HG03159 (cell line): ENCODE results near the gene SMO.

Experiments used
- ATAC-seq: cut with Tn5 transposase; IDR thresholded peaks from one replicate; pipeline ENCODE4 v1.9.1; 2021; ENCODE audit warnings: mild to moderate bottlenecking, moderate library complexity; ENCODE audit not compliant: unreplicated experiment

Gene SMO

DNA sequence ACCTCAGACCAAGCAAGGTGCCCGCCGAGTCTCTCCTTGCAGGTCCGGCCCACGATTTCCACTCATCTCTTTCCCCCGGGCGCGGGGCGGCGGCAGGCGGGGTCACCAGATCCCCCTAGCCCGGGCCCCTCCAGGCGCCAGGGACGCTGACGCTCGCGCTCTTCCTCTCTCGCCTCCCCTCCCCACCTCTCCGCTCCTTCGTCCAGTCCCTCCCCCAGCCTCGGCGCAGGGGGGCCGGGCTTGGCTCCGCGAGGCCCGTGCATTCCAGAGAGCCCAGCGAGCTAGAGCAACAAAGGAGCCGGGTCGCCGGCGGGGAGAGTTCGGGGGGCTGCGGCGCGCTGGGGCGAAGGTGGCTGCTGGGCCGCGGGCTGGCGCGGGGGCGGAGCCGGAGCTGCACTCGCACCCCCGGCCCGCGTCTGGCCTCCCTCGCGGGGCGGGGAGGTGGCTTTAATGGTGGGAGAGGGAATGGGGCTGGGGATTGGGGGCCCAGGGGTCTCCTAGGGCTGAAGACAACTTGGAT is at the start of gene SMO:
Gene SMO (plus strand): TSS at position 262 of the 520 bp plus-strand sequence. CDS start 519 bp downstream, outside the sequence.
- ATAC-seq = no peak

DNA sequence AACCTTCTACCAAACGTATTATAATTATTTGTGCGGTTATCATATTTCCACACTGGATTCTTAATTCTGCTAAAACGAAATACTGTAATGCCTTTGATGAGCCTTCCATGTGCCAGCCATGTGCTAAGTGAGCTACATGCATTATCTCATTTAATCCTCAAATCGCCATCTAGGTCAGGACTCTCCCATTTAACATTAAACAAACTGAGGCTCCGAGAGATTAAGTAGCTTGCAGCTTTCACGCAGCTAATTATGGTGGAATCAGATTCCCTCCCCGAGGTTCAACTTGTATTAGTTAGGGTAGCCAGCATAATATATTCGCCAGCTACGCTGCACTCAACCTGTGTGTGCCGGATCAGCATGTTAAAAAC is 44.7 kb upstream of the SMO start:
- no peak for ATAC-seq

DNA sequence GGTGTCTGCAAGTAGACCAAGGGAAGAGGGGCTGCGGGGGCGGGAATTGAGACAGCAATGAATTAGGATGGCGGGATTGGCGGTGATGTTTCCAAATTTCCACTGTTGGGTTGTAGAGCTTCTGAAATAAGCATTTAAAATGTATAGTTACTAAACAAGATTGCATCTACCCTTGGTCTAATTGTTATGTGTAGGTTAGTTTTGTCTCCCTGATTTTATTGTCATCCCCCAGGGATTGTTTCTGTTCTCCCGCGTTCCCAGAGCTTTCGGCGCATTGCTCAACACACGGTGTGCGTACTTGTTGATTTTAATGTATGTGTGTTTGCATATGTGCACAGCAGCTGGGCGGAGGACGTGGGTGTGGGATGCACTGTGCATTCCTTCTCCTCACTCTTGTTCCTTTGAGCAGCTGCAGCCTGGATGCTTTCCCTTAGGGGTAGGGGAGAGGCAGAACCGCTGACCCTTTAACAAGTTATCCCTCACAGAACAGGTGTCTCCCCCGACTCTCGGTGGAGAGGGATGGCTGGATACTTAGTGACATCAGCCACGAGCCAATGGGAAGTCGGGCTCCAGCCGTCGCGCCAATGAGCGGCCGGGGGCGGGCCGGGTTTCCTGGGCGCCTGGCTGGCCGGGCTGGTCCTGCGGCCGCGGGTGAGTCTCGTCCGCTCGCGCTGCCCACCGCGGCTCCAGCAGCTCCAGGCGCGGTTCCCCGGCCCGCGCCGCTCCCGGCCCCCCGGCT is 44.2 kb upstream of the SMO start, which contains the start of gene TSPAN33:
Gene TSPAN33 (plus strand): TSS at position 613 of the 739 bp plus-strand sequence. CDS start 274 bp downstream, outside the sequence.
- peak; percentile 72 for ATAC-seq

DNA sequence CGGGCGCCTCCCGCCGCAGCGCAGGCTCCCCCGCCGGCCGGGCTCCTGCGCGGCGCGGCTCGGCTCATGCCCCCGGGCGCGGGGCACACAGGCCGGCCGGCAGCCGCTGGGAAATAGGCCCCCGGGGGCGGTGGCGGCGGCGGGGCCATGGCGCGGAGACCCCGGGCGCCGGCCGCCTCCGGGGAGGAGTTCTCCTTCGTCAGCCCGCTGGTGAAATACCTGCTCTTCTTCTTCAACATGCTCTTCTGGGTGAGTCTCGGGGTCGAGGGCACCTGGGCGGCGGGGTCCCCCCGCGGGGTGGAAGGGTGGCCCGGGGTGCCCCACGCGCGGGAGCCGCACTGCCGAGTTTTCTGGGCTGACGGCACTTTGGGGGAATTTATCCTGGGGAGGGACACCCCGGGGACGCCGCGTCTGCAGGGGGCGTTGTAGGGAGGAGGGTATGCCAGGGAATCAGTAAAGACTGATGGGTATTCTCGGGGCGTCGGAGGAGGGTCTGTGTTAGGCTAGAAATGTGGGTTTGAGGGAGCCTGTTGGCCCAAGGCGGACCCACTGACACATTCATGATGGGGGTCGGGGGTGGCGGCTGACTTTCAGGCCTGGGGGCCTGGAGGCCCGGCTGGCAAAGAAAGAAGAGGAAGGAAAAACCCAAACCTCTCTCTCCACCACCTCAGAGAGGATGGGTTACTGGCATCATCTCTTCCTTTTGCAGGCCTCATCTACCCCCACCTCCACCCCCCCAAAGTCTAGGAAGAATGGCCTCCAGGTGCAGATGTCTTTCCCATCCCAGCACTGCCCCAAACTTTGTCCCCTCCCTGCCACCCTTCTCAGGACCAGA is 43.4 kb upstream of the SMO start:
- ATAC-seq = peak; percentile 12

DNA sequence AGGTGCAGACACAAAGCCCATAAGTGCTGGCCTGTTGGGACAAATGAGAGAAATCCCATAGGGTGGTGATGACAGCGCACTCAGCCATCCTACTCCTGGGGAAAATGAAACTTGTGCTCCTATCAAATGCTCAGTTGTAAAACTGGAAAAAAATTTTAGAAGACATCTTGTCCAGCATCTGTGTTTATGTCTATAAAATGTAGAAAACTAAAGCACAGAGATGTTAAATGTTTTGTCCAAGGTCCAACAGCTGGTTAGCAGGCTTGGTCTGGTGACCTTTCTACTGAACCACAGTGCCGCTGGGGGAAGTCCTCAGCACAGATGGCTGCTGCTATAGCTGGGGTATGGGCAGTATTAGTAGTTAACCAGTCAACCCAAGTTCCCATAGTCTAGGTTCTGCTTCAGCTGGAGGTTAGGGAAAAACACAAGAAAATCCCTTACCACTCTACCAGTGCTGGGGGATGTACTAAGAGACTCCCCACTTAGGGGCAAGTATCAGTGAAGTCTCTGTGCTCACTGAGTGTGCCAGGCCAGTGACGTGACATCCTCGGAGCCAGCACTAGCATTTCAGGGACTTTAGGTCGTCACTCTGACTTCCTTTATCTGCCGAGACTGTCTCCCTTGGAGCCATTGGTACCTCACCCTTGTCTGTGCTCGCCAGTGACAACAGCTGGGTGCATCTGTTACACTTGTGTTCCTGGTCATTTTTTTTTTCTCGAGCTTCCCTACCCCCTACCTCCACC is 42.0 kb upstream of the SMO start:
- peak; percentile 64 for ATAC-seq

DNA sequence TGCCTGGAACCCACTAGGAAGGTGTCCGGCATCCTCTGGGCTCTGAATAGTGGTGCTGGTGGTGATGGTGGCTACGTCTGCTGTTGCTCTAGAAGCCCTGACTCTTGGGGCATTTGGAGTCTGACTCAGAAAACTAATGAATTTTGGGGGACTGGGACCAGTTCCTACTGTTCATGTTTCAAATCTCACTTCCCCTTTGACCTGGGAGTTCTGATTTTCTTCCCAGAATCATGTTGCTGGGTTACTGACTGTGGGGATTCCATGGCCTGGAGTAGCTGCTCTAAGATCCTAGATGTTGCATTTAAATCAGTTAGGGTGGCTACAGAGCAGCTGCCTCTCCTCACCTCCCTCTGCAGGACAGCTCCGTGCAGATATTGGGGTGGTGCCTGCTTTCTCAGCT is 40.7 kb upstream of the SMO start:
- ATAC-seq = no peak

DNA sequence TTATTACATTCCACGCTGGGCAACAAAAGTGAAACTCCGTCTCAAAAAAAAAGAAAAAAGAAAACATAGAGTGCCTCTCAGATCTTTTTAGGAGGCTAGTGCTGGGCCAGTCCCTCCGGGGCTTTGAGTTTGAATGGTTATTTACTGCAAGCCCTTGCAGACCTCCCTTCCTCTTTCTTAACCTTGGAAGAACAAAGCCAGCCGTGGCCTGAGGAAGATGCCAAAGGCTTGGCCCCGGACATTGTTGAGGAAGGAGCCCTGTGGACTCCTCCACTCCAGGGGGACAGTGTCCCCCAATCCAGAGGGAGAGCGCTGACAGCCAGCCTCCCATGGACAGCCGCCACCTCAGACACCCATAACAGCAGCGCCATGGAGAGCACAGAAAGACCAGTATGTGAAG is 38.9 kb upstream of the SMO start:
- no peak for ATAC-seq

DNA sequence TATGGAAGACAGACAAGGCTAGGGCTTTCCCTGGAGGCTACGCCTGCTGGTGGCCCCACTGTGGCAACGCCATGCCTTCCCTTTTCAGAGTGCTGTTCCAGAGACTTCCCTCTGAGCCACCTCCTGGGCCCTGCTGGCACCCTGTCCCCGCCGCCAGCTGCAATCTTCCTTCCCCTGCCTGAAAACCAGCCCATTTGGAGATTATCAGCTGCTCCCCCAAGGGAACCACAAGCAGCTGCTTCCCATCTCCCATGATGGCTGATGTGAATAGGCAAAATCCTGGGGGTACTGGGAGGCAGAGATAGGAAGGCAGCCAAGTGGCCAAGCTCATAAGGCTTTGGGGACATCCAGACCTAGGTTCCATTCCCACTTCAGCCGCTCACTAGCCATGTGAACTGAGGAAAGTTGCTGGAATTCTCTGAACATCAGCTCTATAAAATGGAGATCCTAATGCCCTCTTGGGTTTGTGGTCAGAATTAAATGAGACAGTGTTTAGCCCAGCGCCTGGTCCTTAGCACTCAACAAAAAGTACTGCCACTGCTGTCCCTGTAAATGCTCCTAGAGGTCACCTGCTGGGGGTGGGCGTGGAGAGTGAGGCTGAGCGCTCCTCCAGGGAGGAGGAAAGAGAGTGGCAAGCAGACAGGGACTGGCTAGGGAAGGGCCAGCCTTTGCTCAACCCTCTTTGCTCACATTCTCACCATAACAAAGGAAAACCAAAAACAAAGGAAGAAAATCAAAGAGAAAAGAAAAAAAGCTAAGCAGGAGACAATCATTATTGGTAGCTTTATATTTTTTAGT is 38.0 kb upstream of the SMO start:
- ATAC-seq = no peak

DNA sequence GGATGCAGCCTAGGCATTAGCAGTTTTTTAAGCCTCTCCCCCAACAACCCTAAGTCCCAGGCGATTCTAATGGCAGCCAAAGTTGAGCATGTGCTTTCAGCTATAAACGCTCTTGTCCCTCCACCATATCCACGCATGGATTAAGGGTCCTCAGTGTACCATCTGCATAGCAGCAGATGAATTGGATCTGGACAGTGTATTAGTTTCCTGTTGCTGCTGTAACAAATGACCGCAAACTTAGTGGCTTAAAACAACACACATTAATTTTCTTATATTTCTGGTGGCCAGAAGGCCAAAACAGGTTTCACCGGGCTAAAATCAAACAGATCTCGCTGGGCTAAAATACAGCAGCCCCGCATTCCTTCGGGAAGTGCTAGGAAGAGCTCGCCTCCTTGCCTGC is 30.8 kb upstream of the SMO start:
- ATAC-seq = no peak

DNA sequence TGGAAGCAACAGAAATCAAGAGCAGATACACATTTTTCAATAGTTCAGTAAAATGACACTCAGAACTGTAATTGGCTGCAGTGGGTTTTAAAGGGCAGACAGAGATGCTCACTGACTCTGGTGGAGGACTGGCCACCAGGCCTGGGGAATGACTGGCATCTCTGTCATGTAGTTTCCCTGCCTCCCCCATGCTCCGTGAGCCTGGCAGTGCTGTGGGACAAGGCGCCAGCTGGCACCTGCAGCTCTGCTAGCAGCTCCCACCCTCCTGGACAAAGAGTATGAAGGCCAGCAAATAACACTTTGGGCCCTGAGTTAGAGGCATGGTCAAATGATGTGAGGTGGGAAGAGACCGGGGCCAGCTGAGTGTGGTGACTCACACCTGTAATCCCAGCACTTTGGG is 28.9 kb upstream of the SMO start:
- ATAC-seq = no peak

DNA sequence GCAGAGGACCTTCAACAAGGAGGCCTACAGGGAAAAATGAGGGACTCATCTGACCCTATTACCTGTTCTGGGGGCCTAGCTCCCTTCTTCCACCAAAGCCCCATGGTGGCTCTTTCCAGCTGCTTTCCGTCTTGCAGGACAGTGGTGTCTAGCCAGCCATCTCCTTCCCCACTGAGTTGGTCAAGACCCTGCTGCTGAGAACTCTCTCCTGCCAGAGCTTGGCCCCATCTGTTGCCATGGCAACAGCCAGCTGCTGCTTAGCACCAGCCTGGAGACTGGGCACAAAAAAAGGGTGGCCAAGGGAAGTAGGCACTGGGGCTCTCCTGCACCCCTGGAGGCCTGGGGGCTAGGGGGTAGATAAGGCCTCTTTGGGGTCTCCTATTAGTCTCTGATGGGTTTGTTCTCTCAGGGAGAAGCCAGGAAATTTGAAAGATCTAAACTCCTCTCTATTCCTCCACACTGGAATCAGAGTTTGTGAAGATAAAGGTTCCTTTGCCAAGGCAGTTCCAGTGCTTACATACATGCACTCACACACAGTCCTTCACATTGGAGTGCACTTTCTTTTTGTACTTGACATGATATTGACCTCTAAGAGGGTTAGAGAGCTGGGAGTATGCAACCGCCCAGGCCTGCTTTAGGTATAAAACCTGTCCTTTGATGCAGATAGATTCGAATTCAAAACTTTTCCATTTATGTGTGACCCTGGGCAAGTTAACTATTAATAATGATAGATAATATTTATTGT is 28.1 kb upstream of the SMO start:
- ATAC-seq = no peak

DNA sequence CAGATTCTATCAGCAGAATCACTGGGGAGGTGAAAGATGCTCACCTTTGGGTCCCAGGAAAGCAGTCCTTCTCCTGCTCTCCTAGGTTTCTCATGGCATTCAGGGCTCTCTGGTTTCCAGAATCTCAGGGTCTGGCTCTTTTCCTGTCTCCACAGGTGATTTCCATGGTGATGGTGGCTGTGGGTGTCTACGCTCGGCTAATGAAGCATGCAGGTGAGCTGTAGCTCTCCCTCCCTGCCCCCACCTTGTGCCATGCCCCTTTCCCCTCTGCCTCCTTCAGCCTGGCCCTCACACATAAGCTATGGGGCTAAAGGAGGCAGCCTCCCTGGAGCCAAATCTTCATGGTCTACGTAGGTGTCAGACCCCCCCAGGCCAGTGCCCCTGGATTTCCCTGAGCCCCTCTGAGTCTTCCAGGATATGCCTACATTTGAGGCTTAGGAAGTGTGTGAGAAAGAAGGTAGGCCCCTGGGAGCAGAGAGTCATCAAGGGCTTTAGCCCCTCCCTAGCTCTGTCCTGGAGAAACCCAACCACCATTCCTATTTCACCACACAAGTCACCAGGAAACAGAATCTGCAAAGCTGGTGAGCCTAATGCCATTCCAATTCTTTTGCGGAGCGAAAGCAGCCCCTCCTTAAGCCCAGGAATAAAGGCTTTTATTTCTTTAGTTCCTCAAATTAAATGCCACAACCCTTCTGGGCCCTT is 26.8 kb upstream of the SMO start:
- no peak for ATAC-seq

DNA sequence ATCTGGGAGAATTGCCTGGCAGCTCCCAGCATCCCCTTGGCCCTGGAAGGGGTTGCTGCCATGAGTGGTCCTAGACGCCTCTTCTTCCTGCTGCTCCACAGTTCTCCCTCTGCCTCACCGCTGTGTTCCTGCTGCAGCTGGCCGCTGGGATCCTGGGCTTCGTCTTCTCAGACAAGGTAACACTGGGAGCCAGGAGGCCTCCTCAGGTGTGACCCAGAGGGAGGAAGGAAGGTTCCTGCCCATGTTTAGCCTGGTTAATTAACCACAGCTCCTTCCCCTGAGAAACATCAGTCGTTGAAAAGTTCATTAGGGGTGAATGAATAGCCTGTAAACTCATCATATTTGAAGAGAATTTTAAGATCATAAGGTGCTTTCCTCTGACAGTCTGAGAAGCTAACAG is 25.7 kb upstream of the SMO start:
- ATAC-seq = no peak

DNA sequence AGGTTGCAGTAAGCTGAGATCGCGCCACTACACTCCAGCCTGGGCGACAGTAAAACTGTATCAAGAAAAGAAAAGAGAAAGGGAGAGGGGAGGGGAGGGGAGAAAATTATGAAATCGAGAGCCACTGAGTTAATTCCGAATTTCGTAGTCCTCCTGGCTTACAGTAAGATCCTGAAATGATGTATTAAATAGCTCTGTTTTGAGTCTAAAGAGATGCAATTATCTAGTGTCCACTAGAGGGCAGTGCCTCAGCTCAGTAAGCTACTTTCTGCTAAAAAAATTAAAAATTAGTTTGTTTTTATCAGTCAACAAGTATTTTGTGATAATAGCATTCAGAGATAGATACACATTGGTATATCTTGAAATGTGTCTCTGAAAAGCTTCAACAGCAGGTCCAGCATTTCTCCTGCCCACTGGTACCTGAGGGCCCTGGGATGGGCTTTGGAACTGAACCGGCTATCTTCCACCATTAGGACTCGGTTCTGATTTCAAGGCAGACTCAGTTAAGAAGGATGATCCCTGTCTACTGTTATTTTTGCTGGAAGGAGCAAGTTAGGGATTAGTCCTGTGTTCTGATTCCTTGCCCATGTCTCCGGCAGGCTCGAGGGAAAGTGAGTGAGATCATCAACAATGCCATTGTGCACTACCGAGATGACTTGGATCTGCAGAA is 24.4 kb upstream of the SMO start:
- no peak for ATAC-seq

DNA sequence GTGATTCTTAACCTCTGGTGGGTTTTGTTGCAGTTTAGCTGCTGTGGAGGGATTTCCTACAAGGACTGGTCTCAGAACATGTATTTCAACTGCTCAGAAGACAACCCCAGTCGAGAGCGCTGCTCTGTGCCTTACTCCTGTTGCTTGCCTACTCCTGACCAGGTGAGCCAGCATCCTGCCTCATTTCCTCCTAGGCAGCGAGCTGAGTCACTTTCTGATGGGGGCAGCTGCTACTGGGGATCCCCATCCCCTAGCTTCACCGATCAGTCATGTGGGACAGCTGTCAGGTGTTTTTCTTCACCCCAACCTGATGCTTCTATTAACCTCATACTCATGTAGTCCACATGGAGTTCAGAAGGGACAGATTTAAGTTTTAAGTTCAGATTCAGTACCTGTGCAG is 21.7 kb upstream of the SMO start:
- ATAC-seq = peak; percentile 45

DNA sequence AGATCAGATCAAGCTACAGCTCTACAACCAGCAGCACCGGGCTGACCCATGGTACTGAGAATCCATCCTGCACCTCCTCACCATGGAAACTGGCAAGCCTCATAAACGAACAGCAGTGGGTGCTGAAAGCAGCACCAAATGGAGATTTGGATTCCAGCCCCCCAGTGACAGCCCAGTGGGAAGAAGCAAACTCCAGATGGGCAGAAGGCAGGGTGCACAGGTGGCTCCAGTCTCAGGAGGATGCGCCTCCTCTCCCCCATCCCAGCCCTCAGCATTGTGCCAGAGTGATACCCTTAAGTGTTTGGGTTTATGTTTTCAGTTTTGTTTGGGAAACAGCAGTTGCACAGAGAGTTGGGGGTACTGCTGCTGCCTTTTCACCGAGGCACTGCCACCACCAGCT is 20.6 kb upstream of the SMO start:
- ATAC-seq = no peak

DNA sequence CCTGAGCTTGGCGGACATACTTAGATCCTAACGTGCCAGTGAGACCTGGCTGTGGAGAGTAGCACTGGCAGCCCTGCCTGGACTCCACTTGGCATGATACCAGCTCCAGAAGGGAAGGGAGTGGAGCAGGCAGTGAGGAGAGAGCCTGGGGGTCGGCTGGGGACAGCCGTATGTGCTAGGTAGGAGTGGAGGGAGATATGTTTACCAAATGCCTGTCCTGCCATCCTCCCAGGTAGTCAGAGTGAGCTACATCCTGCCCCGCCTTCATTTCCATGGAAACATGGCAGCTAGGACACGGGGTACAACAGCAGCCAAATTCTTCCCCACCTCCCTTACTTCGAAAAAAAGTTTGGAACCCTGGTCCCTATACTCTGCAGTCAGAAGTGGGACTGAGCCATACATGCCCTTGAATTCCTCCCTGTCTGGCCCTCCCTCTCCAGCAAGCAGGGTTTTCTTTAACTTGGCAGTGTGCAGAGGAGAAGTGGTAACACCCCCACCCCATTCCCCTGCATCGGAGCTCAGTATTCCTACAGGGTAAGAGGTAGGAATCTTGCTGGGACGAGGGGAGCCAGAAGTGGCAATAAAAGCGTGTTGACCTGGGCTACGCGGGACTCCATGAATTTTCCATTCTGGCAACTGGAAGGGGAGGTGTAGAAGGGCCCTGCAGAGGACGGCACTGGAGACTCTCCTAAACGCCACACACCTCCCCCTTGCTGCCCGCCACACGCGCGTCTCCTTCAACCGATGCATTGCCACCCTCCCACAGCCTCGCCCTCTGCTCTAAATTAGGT is 20.0 kb upstream of the SMO start:
- no peak for ATAC-seq

DNA sequence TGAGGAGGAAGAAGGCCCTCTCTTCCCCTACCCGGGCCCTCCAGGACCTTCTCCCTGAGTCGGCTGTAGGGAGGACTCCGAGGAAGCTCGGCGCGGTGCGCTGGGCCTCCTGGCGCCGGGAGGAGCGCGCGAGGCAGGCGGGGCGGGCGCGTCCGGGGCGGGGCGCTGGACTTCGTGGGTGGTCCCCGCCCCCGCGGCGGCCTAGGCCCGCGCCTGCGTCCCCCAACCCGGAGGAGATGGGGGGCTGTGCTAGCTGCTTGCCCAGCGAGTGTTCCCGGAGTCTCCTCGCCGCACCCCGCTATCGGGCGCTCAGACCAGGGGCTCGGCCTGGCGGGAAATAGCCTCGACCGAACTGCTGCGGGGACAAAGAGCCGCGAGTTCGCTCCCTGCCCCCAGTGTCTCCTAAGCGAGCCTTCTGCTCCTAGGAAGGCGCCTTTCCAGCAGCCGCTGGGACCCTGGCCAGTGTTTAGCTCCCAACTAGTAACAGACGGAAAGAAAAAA is 19.2 kb upstream of the SMO start:
- ATAC-seq = peak; percentile 48
